OCI-LY1 (cell line): ENCODE measurements around the gene NIPAL3.

Experiments used
- CTCF ChIP-seq: fragments of 200-600 bp; sonication (generic), shearing (Covaris generic); IDR thresholded peaks from 2 replicates; pipeline ENCODE4 v1.5.1; 2017; ENCODE audit warnings: mild to moderate bottlenecking, antibody characterized with exemption, low read length, moderate library complexity, mixed read lengths
- EZH2 ChIP-seq: fragments of 200-600 bp; sonication (generic), shearing (Covaris generic); IDR thresholded peaks from 2 replicates; pipeline ENCODE4 v1.8.0; 2017; ENCODE audit warnings: borderline replicate concordance, mixed run types, mild to moderate bottlenecking, antibody characterized with exemption, low read length, moderate library complexity, mixed read lengths

- TF ChIP-seq CTCF: no peak
- no peak for TF ChIP-seq EZH2
Observed at GRCh38 chr1:24415910-24416665, 486 bp downstream of the NIPAL3 start.
